Activated B cell treated with CpG ODN at 0.5 μM for 24 hours (primary cell): Measurements from ENCODE around the gene ADCY5. TPM values are rescaled to one million over a fixed set of nuclear protein-coding genes. Genes with fewer than 3 reads are reported as not detected.

ENCODE experiments used
- ATAC-seq: fragments of 200-7000 bp; cut with Tn5 transposase; one replicate; pipeline ENCODE4 v1.10.0; 2021; ENCODE audit warnings: low read depth, mild to moderate bottlenecking, moderate library complexity
- CTCF ChIA-PET: fragments of 350-600 bp; sonication (Branson Sonifier 250); formaldehyde crosslinking; loops from one replicate; lab custom pipeline; 2021; ENCODE audit warnings: antibody characterized with exemption; lab: Charles Lee
- POLR2A ChIA-PET: fragments of 350-600 bp; sonication (Branson Sonifier 250); formaldehyde crosslinking; loops from one replicate; lab custom pipeline; 2021; ENCODE audit warnings: antibody characterized with exemption; lab: Charles Lee
- DNase-seq: peaks from one replicate; pipeline ENCODE4 v3.0.0; 2022
- H3K27ac Mint-ChIP-seq: one replicate; pipeline ENCODE4 v1.8.0; 2020; ENCODE audit warnings: mixed read lengths
- H3K27me3 Mint-ChIP-seq: one replicate; pipeline ENCODE4 v1.8.0; 2021; ENCODE audit warnings: mixed read lengths
- H3K36me3 Mint-ChIP-seq: one replicate; pipeline ENCODE4 v1.8.0; 2021; ENCODE audit warnings: low read depth, mixed read lengths
- H3K4me1 Mint-ChIP-seq: one replicate; pipeline ENCODE4 v1.8.0; 2021; ENCODE audit warnings: mixed read lengths
- H3K4me3 Mint-ChIP-seq: one replicate; pipeline ENCODE4 v1.8.0; 2020; ENCODE audit warnings: mild to moderate bottlenecking, mixed read lengths
- H3K9me3 Mint-ChIP-seq: one replicate; pipeline ENCODE4 v1.8.0; 2020; ENCODE audit warnings: mixed read lengths
- intact Hi-C: fragments of 100-400 bp; cut with micrococcal nuclease; formaldehyde crosslinking; loops from one replicate; pipeline ENCODE4 v1.15.1; 2024
- total RNA-seq: library from RNA; stranded (reverse); gene quantifications from 2 replicates; pipeline ENCODE4 v1.2.3, GENCODE V29; 2022
- TF ChIP-seq, protein P1 (sequence below): fragments of 200-600 bp; IDR thresholded peaks from one replicate; pipeline ENCODE4 v1.8.0; 2022; ENCODE audit warnings: antibody characterized with exemption, mild to moderate bottlenecking

Gene ADCY5
- total RNA-seq, 1 donor from 2014 or later: not detected

- no peaks in the 10 kb centered on the region for H3K9me3 Mint-ChIP-seq
- no peaks in the 10 kb centered on the region for H3K27me3 Mint-ChIP-seq
- H3K4me1 Mint-ChIP-seq: no peaks in the 10 kb centered on the region
- H3K36me3 Mint-ChIP-seq: no peaks in the 10 kb centered on the region
- intact Hi-C loops: no loop called here
- ChIA-PET POLR2A (no interaction called here), CTCF (no interaction called here)
- TF ChIP-seq, protein P1, sequence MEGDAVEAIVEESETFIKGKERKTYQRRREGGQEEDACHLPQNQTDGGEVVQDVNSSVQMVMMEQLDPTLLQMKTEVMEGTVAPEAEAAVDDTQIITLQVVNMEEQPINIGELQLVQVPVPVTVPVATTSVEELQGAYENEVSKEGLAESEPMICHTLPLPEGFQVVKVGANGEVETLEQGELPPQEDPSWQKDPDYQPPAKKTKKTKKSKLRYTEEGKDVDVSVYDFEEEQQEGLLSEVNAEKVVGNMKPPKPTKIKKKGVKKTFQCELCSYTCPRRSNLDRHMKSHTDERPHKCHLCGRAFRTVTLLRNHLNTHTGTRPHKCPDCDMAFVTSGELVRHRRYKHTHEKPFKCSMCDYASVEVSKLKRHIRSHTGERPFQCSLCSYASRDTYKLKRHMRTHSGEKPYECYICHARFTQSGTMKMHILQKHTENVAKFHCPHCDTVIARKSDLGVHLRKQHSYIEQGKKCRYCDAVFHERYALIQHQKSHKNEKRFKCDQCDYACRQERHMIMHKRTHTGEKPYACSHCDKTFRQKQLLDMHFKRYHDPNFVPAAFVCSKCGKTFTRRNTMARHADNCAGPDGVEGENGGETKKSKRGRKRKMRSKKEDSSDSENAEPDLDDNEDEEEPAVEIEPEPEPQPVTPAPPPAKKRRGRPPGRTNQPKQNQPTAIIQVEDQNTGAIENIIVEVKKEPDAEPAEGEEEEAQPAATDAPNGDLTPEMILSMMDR: no peak
- H3K4me3 Mint-ChIP-seq: no peak overlapping the region
- ATAC-seq: no peak
- no peak for DNase-seq
- H3K27ac Mint-ChIP-seq: no peak overlapping the region
These were observed 108.6 kb downstream of the ADCY5 start for GRCh38 chr3:123340336-123340735.

- ChIA-PET CTCF (no interaction called here), POLR2A (no interaction called here)
These were observed 109.6 kb downstream of the ADCY5 start for GRCh38 chr3:123339302-123339701.

DNA sequence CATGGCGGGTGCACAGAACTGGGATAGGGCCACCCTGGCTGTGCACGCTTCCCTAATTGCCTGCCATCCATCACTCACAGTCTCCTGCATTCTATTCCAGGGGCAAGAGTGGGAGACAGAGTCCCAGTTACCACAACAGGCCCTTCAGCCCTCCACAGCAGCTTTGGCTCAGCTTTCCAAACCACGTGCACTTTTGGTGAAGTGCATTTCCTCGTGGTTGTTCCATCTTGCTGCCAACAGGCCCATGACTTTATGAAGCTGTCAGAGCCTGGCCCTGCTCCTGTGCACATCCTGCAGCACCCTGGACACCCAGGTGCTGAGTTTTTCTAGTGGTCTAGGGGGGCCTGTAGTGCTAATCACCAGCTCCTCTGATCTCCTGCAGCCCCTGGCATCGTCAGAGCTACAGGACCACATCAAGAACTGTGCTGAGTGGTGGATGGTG, 110.2 kb downstream of the ADCY5 start:
- Mint-ChIP-seq H3K4me1 (no peaks in the 10 kb centered on the region), H3K27me3 (no peaks in the 10 kb centered on the region), H3K9me3 (no peaks in the 10 kb centered on the region), H3K36me3 (no peaks in the 10 kb centered on the region), H3K27ac (no peak overlapping the region), H3K4me3 (no peak overlapping the region)
- TF ChIP-seq, protein P1: no peak
- intact Hi-C loops: no loop called here
- no peak for DNase-seq
- ChIA-PET POLR2A (no interaction called here), CTCF (no interaction called here)
- ATAC-seq: no peak

More at GRCh38 chr3:123339302-123339701, 109.6 kb downstream of the ADCY5 start:
- ATAC-seq (no peak), DNase-seq (no peak)
- intact Hi-C loops: no loop called here
- no peak overlapping the region for H3K4me3 Mint-ChIP-seq
- no peaks in the 10 kb centered on the region for H3K9me3 Mint-ChIP-seq
- H3K27ac Mint-ChIP-seq: no peak overlapping the region
- no peaks in the 10 kb centered on the region for H3K27me3 Mint-ChIP-seq
- no peaks in the 10 kb centered on the region for H3K36me3 Mint-ChIP-seq
- no peaks in the 10 kb centered on the region for H3K4me1 Mint-ChIP-seq
- TF ChIP-seq, protein P1: no peak

- intact Hi-C loops: no loop called here
- no peak overlapping the region for H3K4me3 Mint-ChIP-seq
- no peaks in the 10 kb centered on the region for H3K36me3 Mint-ChIP-seq
- no peaks in the 10 kb centered on the region for H3K27me3 Mint-ChIP-seq
- no peaks in the 10 kb centered on the region for H3K9me3 Mint-ChIP-seq
- ChIA-PET POLR2A (no interaction called here), CTCF (no interaction called here)
- no peak overlapping the region for H3K27ac Mint-ChIP-seq
- ATAC-seq: no peak
- H3K4me1 Mint-ChIP-seq: no peaks in the 10 kb centered on the region
- DNase-seq: no peak
- TF ChIP-seq, protein P1: no peak
These were observed 110.8 kb downstream of the ADCY5 start for GRCh38 chr3:123337948-123338619.

GRCh38 chr3:123337226-123337625, 111.7 kb downstream of the ADCY5 start:
- no peak overlapping the region for H3K27ac Mint-ChIP-seq
- H3K27me3 Mint-ChIP-seq: no peaks in the 10 kb centered on the region
- no peaks in the 10 kb centered on the region for H3K36me3 Mint-ChIP-seq
- ChIA-PET CTCF (no interaction called here), POLR2A (no interaction called here)
- no peak for ATAC-seq
- intact Hi-C loops: no loop called here
- no peaks in the 10 kb centered on the region for H3K9me3 Mint-ChIP-seq
- H3K4me3 Mint-ChIP-seq: no peak overlapping the region
- TF ChIP-seq, protein P1: no peak
- DNase-seq: no peak
- no peaks in the 10 kb centered on the region for H3K4me1 Mint-ChIP-seq
